Mucosa of rectum (tissue), 2 donors: Measurements from ENCODE around the gene PCDHGC5.
A peak's percentile ranks its signal among the peaks of the same experiment; 100 is the strongest.

Experiments
- H3K27ac ChIP-seq, 2 donors: one replicate each; pipeline ENCODE4 v1.7.0; 2013; ENCODE audit warnings: inconsistent platforms in 2 of 2, low read depth in 2 of 2, low read length in 2 of 2
- H3K27me3 ChIP-seq, 2 donors: one replicate each; pipeline ENCODE4 v1.7.0; 2013; ENCODE audit warnings: low read length in 2 of 2; ENCODE audit not compliant: control insufficient read depth in 2 of 2, insufficient read depth in 2 of 2
- H3K36me3 ChIP-seq, 2 donors: one replicate each; pipeline ENCODE4 v1.7.0; 2013; ENCODE audit warnings: low read length in 2 of 2; ENCODE audit not compliant: control insufficient read depth in 2 of 2, insufficient read depth in 2 of 2
- H3K4me1 ChIP-seq, 2 donors: one replicate each; pipeline ENCODE4 v1.7.0; 2013; ENCODE audit warnings: low read length in 2 of 2, mild to moderate bottlenecking in 1 of 2; ENCODE audit not compliant: control insufficient read depth in 2 of 2, insufficient read depth in 2 of 2
- H3K4me3 ChIP-seq, 2 donors: one replicate each; pipeline ENCODE4 v1.7.0; 2013; ENCODE audit warnings: low read length in 2 of 2
- H3K9ac ChIP-seq, 2 donors: one replicate each; pipeline ENCODE4 v1.7.0; 2013; ENCODE audit warnings: low read length in 2 of 2, low read depth in 1 of 2, mild to moderate bottlenecking in 1 of 2
- H3K9me3 ChIP-seq, 2 donors: one replicate each; pipeline ENCODE4 v1.7.0; 2013; ENCODE audit warnings: low read length in 2 of 2; ENCODE audit not compliant: control insufficient read depth in 2 of 2
- donor health status: healthy.
- donor health status: Normal muscosa, but diverticular disease.

PCDHGC5 gene

DNA sequence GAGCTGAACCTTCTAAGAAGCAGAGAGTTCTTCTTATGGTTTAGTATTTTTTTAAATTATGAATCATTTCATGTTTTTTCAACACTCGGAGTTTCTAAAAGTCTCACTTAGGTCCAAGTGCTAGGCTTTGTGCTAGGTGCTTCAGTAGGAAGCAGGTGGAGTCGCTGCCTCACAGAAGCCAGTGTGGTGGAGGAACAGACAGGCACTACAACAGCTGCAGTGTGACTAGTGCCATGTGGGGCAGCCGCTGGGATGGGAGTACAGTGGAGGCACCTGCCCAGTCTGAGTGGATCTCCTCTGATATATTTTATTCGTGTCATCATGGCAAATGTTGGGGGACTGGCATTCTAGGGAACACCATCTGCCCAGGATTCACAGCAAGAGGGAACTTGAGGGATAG is 15.3 kb downstream of the PCDHGC5 start:
- Histone ChIP-seq H3K36me3 (peaks cover 0 to 5% of the 10 kb centered on the region in 2 donors), H3K27ac (no peak overlapping the region), H3K4me1 (peaks cover 0 to 10% of the 10 kb centered on the region in 2 donors), H3K9me3 (no peaks in the 10 kb centered on the region), H3K9ac (no peak overlapping the region), H3K27me3 (no peaks in the 10 kb centered on the region), H3K4me3 (no peak overlapping the region)

DNA sequence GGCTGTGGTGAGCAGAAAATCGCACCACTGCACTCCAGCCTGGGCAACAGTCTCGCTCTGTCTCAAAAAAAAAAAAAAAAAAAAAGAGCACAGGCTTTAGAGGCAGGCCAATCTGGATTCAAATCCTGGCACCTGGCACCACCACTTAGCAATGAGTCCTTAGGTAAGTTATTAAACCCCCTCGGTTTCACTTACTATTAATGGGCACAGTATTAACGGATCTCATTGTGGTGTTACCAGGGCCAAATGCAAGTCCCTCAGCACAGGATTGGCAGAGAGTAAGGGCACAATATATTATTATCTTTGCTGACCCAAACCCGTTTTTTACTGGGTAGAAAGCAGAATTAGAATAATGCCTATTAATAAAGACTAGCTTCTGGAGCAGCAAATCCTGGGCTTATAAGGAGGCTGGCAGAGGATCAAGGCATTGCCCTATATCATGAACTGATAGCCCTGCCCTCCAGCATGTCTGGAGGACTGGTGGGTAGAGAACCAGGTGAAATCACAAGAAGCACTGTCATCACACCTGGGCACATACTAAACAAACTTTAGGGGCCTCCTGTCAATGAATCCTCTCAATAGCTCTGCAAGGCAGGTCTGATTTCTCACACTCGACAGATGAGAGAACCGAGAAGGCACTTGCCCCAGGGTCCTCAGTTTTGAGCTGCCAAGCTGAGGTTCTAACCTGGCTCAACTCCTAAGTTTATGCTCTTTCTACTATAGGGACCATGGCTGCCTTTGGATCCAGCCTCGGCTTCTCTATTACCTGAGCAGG is 17.7 kb downstream of the PCDHGC5 start:
- Histone ChIP-seq H3K36me3 (peaks cover 0 to 12% of the 10 kb centered on the region in 2 donors), H3K4me1 (peaks cover 0 to 15% of the 10 kb centered on the region in 2 donors), H3K9me3 (no peaks in the 10 kb centered on the region), H3K9ac (no peak overlapping the region), H3K4me3 (no peak overlapping the region), H3K27me3 (no peaks in the 10 kb centered on the region), H3K27ac (no peak overlapping the region)

DNA sequence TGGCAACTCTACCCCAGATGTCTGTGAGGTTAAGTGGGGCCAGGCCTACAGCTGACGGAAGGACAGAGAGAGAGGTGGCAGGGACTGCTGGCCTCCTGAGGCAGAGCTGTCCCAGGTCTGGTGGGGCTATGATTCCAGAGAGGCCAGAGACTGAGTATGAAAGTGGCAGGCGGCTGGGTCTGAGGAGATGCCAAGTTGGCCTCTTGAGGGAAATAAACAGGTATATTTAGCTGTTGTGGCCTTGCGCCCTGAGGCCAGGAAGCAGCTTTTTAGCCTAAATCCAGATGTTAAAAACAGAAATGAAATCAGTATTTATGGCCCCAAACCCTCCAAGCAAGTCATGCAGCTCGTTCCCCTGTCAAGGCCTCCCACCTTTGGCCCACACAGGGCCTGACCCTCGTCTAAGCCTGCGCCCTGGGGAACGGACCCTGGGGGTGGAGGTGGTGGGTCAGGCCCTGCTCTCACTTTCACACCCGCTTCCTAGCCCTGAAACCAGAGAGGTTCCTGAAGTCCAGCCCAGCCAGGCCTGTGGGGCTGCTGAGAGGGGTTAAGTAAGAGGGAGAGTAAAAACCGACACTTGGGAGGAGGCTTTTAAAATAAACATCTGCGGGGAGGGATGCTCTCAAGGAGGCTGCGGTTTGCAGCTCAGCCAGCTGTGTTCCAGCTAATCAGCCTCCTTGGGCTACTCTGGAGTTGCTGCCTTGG is 18.7 kb downstream of the PCDHGC5 start:
- Histone ChIP-seq H3K27me3 (no peaks in the 10 kb centered on the region), H3K9ac (no peak overlapping the region), H3K36me3 (peaks cover 0 to 12% of the 10 kb centered on the region in 2 donors), H3K4me1 (peaks cover 0 to 15% of the 10 kb centered on the region in 2 donors), H3K9me3 (no peaks in the 10 kb centered on the region), H3K27ac (peak overlapping the region; percentile 60 to 71), H3K4me3 (no peak overlapping the region)

DNA sequence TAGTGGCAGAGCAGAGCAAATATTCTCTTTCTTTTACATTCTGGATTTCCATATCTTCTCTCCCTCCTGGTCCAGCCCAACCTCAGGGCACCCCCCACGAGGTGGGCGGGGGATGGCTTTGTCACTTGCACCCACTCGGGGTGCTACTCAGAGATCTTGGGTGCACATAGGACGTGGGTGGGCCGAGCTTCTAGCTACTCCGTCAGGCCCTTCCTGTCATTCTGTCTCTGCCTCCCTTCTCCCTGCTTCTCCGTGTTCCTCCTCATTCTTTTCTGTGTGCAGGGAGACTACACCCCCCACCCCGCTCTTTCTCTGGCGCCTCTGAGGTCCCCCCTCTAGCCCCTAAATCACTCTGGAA is 19.5 kb downstream of the PCDHGC5 start:
- H3K27me3 ChIP-seq, result no peaks in the 10 kb centered on the region
- no peak overlapping the region for H3K9ac ChIP-seq

DNA sequence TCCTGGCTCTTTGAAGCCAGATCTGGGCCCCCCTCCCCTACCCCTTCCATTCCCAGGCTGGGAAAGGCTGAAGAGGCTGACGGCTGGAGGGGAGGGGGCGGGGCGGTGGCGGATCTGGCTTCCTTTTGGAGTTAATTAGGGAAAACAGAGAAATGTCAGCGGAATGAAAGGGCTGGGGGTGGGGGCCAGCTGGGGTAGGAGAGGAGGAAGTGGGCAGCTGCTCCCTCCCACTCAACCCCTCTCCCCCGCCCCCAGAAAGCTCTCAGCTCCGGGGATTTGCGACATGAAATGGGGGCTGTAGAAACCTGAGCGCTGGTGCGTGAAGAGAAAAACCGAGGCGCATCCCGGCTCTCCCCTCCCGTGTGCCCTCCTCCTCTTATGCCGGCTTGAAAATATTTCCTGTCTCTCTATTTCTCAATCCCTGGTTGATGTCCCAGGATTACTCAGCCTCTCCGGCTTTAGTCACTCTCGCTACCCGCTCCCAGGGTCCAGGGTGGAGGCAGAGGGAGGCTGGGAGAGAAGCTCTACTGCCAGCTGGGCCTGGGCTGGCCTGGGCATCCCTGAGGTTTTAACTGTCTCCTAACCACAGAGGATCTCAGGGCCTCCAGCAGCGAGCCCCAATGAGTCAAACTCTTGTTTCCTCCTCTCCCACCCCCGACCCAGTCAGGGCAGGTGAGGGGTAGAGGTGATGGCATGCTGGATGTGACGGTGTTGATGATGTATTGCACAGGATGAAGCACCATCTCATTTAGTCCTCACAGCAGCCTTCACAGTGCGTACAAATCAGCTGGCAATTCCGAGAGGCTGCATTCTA is 20.1 kb downstream of the PCDHGC5 start:
- H3K27me3 ChIP-seq, result no peaks in the 10 kb centered on the region
- H3K27ac ChIP-seq, result peak overlapping the region; percentile 60 to 77
- H3K9me3 ChIP-seq, result no peaks in the 10 kb centered on the region
- peak overlapping the region in 1 of 2 donors; percentile 38 for H3K4me3 ChIP-seq
- H3K9ac ChIP-seq, result peak overlapping the region in 1 of 2 donors; percentile 8
- peaks cover 3 to 26% of the 10 kb centered on the region in 2 donors for H3K4me1 ChIP-seq
- peaks cover 0 to 12% of the 10 kb centered on the region in 2 donors for H3K36me3 ChIP-seq

More for the DNA sequence above, 19.5 kb downstream of the PCDHGC5 start:
- Histone ChIP-seq H3K9me3 (no peaks in the 10 kb centered on the region), H3K27ac (peak overlapping the region; percentile 60 to 71), H3K4me3 (no peak overlapping the region), H3K36me3 (peaks cover 0 to 12% of the 10 kb centered on the region in 2 donors), H3K4me1 (peaks cover 2 to 22% of the 10 kb centered on the region in 2 donors)

DNA sequence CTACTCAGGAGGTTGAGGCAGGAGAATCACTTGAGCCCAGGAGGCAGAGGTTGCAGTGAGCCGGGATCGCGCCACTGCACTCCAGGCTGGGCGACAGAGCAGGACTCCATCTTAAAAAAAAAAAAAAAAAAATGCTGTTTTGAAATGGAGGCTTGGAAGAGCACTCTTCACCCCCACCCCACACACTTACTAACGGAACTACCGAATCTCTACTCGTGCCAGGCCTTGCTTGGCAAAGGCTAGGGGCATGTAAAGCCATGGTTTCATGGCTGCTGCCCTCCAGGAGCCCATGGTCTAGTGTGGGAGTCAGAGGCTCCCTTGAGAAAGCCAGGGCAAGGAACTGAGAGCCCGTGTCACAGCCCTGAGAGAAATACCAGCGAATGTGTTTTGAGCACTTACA is 21.3 kb downstream of the PCDHGC5 start:
- Histone ChIP-seq H3K9ac (no peak overlapping the region), H3K4me3 (no peak overlapping the region), H3K36me3 (peaks cover 0 to 12% of the 10 kb centered on the region in 2 donors), H3K27me3 (no peaks in the 10 kb centered on the region), H3K4me1 (peaks cover 6 to 30% of the 10 kb centered on the region in 2 donors), H3K27ac (no peak overlapping the region), H3K9me3 (no peaks in the 10 kb centered on the region)

DNA sequence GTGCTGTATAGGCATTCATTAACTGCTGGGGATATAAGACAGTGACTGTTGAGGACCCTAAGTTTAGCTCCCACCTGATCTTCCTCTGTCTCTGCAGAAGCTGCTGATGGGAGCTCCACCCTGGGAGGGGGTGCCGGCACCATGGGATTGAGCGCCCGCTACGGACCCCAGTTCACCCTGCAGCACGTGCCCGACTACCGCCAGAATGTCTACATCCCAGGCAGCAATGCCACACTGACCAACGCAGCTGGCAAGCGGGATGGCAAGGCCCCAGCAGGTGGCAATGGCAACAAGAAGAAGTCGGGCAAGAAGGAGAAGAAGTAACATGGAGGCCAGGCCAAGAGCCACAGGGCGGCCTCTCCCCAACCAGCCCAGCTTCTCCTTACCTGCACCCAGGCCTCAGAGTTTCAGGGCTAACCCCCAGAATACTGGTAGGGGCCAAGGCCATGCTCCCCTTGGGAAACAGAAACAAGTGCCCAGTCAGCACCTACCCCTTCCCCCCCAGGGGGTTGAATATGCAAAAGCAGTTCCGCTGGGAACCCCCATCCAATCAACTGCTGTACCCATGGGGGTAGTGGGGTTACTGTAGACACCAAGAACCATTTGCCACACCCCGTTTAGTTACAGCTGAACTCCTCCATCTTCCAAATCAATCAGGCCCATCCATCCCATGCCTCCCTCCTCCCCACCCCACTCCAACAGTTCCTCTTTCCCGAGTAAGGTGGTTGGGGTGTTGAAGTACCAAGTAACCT is 22.1 kb downstream of the PCDHGC5 start:
- Histone ChIP-seq H3K36me3 (peaks cover 0 to 12% of the 10 kb centered on the region in 2 donors), H3K4me3 (no peak overlapping the region), H3K27me3 (no peaks in the 10 kb centered on the region), H3K4me1 (peaks cover 6 to 30% of the 10 kb centered on the region in 2 donors), H3K9me3 (no peaks in the 10 kb centered on the region), H3K27ac (no peak overlapping the region), H3K9ac (no peak overlapping the region)

DNA sequence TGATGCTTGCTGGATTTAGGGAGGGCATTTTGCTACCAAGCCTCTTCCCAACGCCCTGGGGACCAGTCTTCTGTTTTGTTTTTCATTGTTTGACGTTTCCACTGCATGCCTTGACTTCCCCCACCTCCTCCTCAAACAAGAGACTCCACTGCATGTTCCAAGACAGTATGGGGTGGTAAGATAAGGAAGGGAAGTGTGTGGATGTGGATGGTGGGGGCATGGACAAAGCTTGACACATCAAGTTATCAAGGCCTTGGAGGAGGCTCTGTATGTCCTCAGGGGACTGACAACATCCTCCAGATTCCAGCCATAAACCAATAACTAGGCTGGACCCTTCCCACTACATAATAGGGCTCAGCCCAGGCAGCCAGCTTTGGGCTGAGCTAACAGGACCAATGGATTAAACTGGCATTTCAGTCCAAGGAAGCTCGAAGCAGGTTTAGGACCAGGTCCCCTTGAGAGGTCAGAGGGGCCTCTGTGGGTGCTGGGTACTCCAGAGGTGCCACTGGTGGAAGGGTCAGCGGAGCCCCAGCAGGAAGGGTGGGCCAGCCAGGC is 23.0 kb downstream of the PCDHGC5 start:
- Histone ChIP-seq H3K4me1 (peaks cover 6 to 30% of the 10 kb centered on the region in 2 donors), H3K4me3 (peak overlapping the region in 1 of 2 donors; percentile 75), H3K9ac (no peak overlapping the region), H3K9me3 (no peaks in the 10 kb centered on the region), H3K27me3 (no peaks in the 10 kb centered on the region), H3K27ac (peak overlapping the region in 1 of 2 donors; percentile 68), H3K36me3 (peaks cover 4 to 20% of the 10 kb centered on the region in 2 donors)

DNA sequence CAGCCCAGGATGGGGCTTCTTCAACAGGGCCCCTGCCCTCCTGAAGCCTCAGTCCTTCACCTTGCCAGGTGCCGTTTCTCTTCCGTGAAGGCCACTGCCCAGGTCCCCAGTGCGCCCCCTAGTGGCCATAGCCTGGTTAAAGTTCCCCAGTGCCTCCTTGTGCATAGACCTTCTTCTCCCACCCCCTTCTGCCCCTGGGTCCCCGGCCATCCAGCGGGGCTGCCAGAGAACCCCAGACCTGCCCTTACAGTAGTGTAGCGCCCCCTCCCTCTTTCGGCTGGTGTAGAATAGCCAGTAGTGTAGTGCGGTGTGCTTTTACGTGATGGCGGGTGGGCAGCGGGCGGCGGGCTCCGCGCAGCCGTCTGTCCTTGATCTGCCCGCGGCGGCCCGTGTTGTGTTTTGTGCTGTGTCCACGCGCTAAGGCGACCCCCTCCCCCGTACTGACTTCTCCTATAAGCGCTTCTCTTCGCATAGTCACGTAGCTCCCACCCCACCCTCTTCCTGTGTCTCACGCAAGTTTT is 23.6 kb downstream of the PCDHGC5 start:
- Histone ChIP-seq H3K36me3 (peaks cover 10 to 22% of the 10 kb centered on the region in 2 donors), H3K27me3 (no peaks in the 10 kb centered on the region), H3K9ac (peak overlapping the region; percentile 32 to 37), H3K9me3 (no peaks in the 10 kb centered on the region), H3K4me1 (peaks cover 6 to 27% of the 10 kb centered on the region in 2 donors), H3K27ac (peak overlapping the region; percentile 5 to 68), H3K4me3 (peak overlapping the region; percentile 59 to 75)
